ENCODE results near the gene BACH1. TPM values are rescaled to one million over a fixed set of nuclear protein-coding genes. Genes with fewer than 3 reads are reported as not detected.

Gene BACH1
- total RNA-seq, 1 donor from 2014 or later: 83.2 TPM

DNA sequence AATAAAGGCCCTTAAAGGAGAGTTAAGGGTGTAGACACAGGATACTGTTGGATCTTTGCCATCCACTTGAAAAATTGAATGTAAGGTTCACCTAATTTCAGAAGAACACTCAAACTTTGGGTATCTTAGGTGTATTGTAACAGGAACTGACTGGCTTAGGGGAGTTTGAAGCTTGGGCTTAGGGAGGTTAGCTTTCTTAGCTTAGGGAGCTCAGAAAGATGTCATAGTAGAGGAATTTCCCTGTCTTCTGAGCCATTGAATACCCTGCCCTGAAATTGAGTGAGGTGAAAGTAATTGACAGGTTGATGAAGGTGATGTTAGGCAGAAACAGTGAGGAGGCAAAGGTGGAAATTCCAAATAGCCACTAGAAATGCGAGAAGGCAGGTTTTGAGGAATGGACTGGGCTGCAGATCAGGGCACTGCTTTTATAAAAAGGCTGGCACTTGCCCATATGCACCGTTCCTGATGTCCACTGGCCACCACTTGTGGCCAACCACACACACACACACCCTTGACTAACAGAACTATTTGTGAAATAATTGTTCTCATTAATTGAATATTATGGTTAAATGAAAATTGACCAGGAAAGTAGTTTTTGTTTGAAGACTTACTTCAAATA lies 16.5 kb downstream of the BACH1 start:
- Mint-ChIP-seq H3K4me1 (ENCODE audit: low read depth) (peaks cover 13% of the 10 kb centered on the region), H3K4me3 (ENCODE audit: low read depth) (no peak overlapping the region), H3K36me3 (ENCODE audit: insufficient read depth) (peaks cover 19% of the 10 kb centered on the region), H3K27ac (peak overlapping the region; percentile 29), H3K27me3 (no peaks in the 10 kb centered on the region), H3K9me3 (ENCODE audit: low read depth) (peaks cover 20% of the 10 kb centered on the region)
- no peak for DNase-seq (ENCODE audit: low spot score, unreplicated experiment)
- TF ChIP-seq, protein P1, sequence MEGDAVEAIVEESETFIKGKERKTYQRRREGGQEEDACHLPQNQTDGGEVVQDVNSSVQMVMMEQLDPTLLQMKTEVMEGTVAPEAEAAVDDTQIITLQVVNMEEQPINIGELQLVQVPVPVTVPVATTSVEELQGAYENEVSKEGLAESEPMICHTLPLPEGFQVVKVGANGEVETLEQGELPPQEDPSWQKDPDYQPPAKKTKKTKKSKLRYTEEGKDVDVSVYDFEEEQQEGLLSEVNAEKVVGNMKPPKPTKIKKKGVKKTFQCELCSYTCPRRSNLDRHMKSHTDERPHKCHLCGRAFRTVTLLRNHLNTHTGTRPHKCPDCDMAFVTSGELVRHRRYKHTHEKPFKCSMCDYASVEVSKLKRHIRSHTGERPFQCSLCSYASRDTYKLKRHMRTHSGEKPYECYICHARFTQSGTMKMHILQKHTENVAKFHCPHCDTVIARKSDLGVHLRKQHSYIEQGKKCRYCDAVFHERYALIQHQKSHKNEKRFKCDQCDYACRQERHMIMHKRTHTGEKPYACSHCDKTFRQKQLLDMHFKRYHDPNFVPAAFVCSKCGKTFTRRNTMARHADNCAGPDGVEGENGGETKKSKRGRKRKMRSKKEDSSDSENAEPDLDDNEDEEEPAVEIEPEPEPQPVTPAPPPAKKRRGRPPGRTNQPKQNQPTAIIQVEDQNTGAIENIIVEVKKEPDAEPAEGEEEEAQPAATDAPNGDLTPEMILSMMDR (IDR thresholded peaks at IDR 0.05; ENCODE audit: unreplicated experiment): no peak

GRCh38 chr21:29316029-29316742 lies 17.5 kb downstream of the BACH1 start:
- Mint-ChIP-seq H3K4me3 (ENCODE audit: low read depth) (no peak overlapping the region), H3K36me3 (ENCODE audit: insufficient read depth) (peaks cover 16% of the 10 kb centered on the region), H3K27ac (peak overlapping the region; percentile 37), H3K27me3 (no peaks in the 10 kb centered on the region), H3K4me1 (ENCODE audit: low read depth) (peaks cover 13% of the 10 kb centered on the region), H3K9me3 (ENCODE audit: low read depth) (peaks cover 18% of the 10 kb centered on the region)
- DNase-seq (ENCODE audit: low spot score, unreplicated experiment): no peak
- TF ChIP-seq, protein P1 (IDR thresholded peaks at IDR 0.05; ENCODE audit: unreplicated experiment): no peak

- H3K27ac Mint-ChIP-seq: no peak overlapping the region
- peaks cover 17% of the 10 kb centered on the region for H3K36me3 Mint-ChIP-seq (ENCODE audit: insufficient read depth)
- peaks cover 16% of the 10 kb centered on the region for H3K9me3 Mint-ChIP-seq (ENCODE audit: low read depth)
- TF ChIP-seq, protein P1 (IDR thresholded peaks at IDR 0.05; ENCODE audit: unreplicated experiment): no peak
- H3K4me3 Mint-ChIP-seq (ENCODE audit: low read depth): no peak overlapping the region
- no peaks in the 10 kb centered on the region for H3K27me3 Mint-ChIP-seq
- DNase-seq (ENCODE audit: low spot score, unreplicated experiment): no peak
- peaks cover 13% of the 10 kb centered on the region for H3K4me1 Mint-ChIP-seq (ENCODE audit: low read depth)
Measured at GRCh38 chr21:29316806-29317205, 18.1 kb downstream of the BACH1 start.

GRCh38 chr21:29318354-29318753 lies 19.6 kb downstream of the BACH1 start:
- Mint-ChIP-seq H3K27ac (no peak overlapping the region), H3K27me3 (no peaks in the 10 kb centered on the region), H3K9me3 (ENCODE audit: low read depth) (peaks cover 3% of the 10 kb centered on the region), H3K4me3 (ENCODE audit: low read depth) (no peak overlapping the region), H3K36me3 (ENCODE audit: insufficient read depth) (peaks cover 15% of the 10 kb centered on the region), H3K4me1 (ENCODE audit: low read depth) (peaks cover 12% of the 10 kb centered on the region)
- TF ChIP-seq, protein P1 (IDR thresholded peaks at IDR 0.05; ENCODE audit: unreplicated experiment): no peak
- no peak for DNase-seq (ENCODE audit: low spot score, unreplicated experiment)

- Mint-ChIP-seq H3K27ac (no peak overlapping the region), H3K36me3 (ENCODE audit: insufficient read depth) (peaks cover 21% of the 10 kb centered on the region), H3K9me3 (ENCODE audit: low read depth) (peaks cover 3% of the 10 kb centered on the region), H3K27me3 (no peaks in the 10 kb centered on the region), H3K4me3 (ENCODE audit: low read depth) (no peak overlapping the region), H3K4me1 (ENCODE audit: low read depth) (peaks cover 4% of the 10 kb centered on the region)
- TF ChIP-seq, protein P1 (IDR thresholded peaks at IDR 0.05; ENCODE audit: unreplicated experiment): no peak
- no peak for DNase-seq (ENCODE audit: low spot score, unreplicated experiment)
Measured at GRCh38 chr21:29320031-29320430, 21.3 kb downstream of the BACH1 start.
